Upper lobe of left lung (tissue), 6 donors: ENCODE results near the gene B3GLCT. TPM values are rescaled to one million over a fixed set of nuclear protein-coding genes. Genes with fewer than 3 reads are reported as not detected.

Experiments
- ATAC-seq, 2 donors: fragments of 200-7000 bp; cut with Tn5 transposase; one replicate each; pipeline ENCODE4 v1.9.1; 2022; ENCODE audit warnings: mild to moderate bottlenecking in 2 of 2, moderate library complexity in 2 of 2; ENCODE audit not compliant: low FRiP score in 2 of 2
- DNase-seq, 2 donors: peaks; one replicate each; pipeline ENCODE4 v3.0.0-alpha.2; 2019 to 2020
- H3K27ac ChIP-seq, 4 donors: fragments of 200-600 bp; sonication (generic); one replicate each; pipeline ENCODE4 v1.5.1; 2016 to 2019
- H3K27me3 ChIP-seq, 4 donors: fragments of 200-600 bp; sonication (generic); one replicate each; pipeline ENCODE4 v1.5.1; 2017 to 2019
- H3K36me3 ChIP-seq, 4 donors: fragments of 200-600 bp; sonication (generic); one replicate each; pipeline ENCODE4 v1.5.1; 2016 to 2019
- H3K4me1 ChIP-seq, 4 donors: fragments of 200-600 bp; sonication (generic); one replicate each; pipeline ENCODE4 v1.5.1; 2018 to 2019
- H3K4me3 ChIP-seq, 4 donors: fragments of 200-600 bp; sonication (generic); one replicate each; pipeline ENCODE4 v1.5.1; 2017 to 2019; ENCODE audit warnings: mild to moderate bottlenecking in 2 of 4, moderate library complexity in 1 of 4
- H3K9me3 ChIP-seq, 4 donors: fragments of 200-600 bp; sonication (generic); one replicate each; pipeline ENCODE4 v1.5.1; 2018 to 2019
- CTCF ChIP-seq, 6 experiments: fragments of 450-650 bp in 4 of 6; fragments of 200-600 bp in 2 of 6; sonication (generic) in 2 of 6; IDR thresholded peaks; one replicate each; pipeline ENCODE4 v1.5.1; 2016 to 2019; ENCODE audit warnings: antibody characterized with exemption in 6 of 6
- EP300 ChIP-seq, 4 donors: sonication (generic); formaldehyde crosslinking; IDR thresholded peaks; one replicate each; pipeline ENCODE4 v1.5.1; 2017; ENCODE audit warnings: antibody characterized with exemption in 4 of 4, control low read depth in 2 of 4
- POLR2A ChIP-seq, 4 donors: fragments of 450-650 bp; IDR thresholded peaks; one replicate each; pipeline ENCODE4 v1.5.1; 2016 to 2017; ENCODE audit warnings: antibody characterized with exemption in 4 of 4, mild to moderate bottlenecking in 2 of 4
- POLR2AphosphoS5 ChIP-seq, 2 donors: sonication (generic); formaldehyde crosslinking; IDR thresholded peaks; one replicate each; pipeline ENCODE4 v1.5.1; 2017; ENCODE audit warnings: antibody characterized with exemption in 2 of 2
- WGBS, 2 donors: methylation state at CpG; one replicate each; pipeline ENCODE4 v1.1.5; 2017 to 2018; 5-methylcytosine and 5-hydroxymethylcytosine counted together
- total RNA-seq, 6 donors: library from RNA; depleted of rRNA in 4 of 6; stranded (reverse); fragments of >200 nt in 4 of 6; gene quantifications; one replicate each; pipeline versions ENCODE4 v1.1.0 to v1.2.1, GENCODE V29; 2016 to 2021
- donor health status: DM: no; HTN: no; CAD: no; lungs with moderate emphysema.
- donor health status: DM: no; HTN: yes; CAD: no; lungs with severe emphysema.

Gene B3GLCT
- total RNA-seq, 6 donors from 2014 or later, result 1.0 to 8.2 (median 5.2) TPM

- no peak for ATAC-seq
- Histone ChIP-seq H3K36me3 (no peaks in the 10 kb centered on the region), H3K4me1 (no peaks in the 10 kb centered on the region), H3K27me3 (no peaks in the 10 kb centered on the region), H3K4me3 (no peak overlapping the region), H3K27ac (no peak overlapping the region), H3K9me3 (peaks cover 0 to 34% (median 26%) of the 10 kb centered on the region in 4 donors)
- TF ChIP-seq POLR2A (IDR thresholded peaks at IDR 0.05) (no peak), POLR2AphosphoS5 (IDR thresholded peaks at IDR 0.05) (no peak), EP300 (IDR thresholded peaks at IDR 0.05) (no peak), CTCF (IDR thresholded peaks at IDR 0.05) (no peak)
- WGBS, 2 donors, result 10 to 53% methylated on average over 2 to 3 of the region's 3 CpGs
- DNase-seq, result no peak
These were observed 111.0 kb downstream of the B3GLCT start for GRCh38 chr13:31310786-31311185.

GRCh38 chr13:31311921-31312320 lies 112.1 kb downstream of the B3GLCT start:
- H3K9me3 ChIP-seq, result peaks cover 0 to 38% (median 30%) of the 10 kb centered on the region in 4 donors
- no peak overlapping the region for H3K27ac ChIP-seq
- no peaks in the 10 kb centered on the region for H3K27me3 ChIP-seq
- no peaks in the 10 kb centered on the region for H3K4me1 ChIP-seq
- DNase-seq (no peak), ATAC-seq (no peak)
- 57 to 69% methylated on average over 2 of the region's 2 CpGs for WGBS, 2 donors
- H3K36me3 ChIP-seq, result no peaks in the 10 kb centered on the region
- no peak overlapping the region for H3K4me3 ChIP-seq
- TF ChIP-seq EP300 (IDR thresholded peaks at IDR 0.05) (no peak), POLR2A (IDR thresholded peaks at IDR 0.05) (no peak), POLR2AphosphoS5 (IDR thresholded peaks at IDR 0.05) (no peak), CTCF (IDR thresholded peaks at IDR 0.05) (no peak)

GRCh38 chr13:31314961-31315360 lies 115.2 kb downstream of the B3GLCT start:
- TF ChIP-seq POLR2AphosphoS5 (IDR thresholded peaks at IDR 0.05) (no peak), POLR2A (IDR thresholded peaks at IDR 0.05) (no peak), CTCF (IDR thresholded peaks at IDR 0.05) (no peak), EP300 (IDR thresholded peaks at IDR 0.05) (no peak)
- Histone ChIP-seq H3K9me3 (peaks cover 0 to 35% (median 27%) of the 10 kb centered on the region in 4 donors), H3K27me3 (no peaks in the 10 kb centered on the region), H3K27ac (no peak overlapping the region), H3K36me3 (peaks cover 0 to 5% (median 0%) of the 10 kb centered on the region in 4 donors), H3K4me3 (no peak overlapping the region), H3K4me1 (no peaks in the 10 kb centered on the region)
- WGBS, 2 donors, result 88 to 97% methylated on average over 2 of the region's 2 CpGs
- ATAC-seq (no peak), DNase-seq (no peak)

GRCh38 chr13:31320946-31321345 lies 121.2 kb downstream of the B3GLCT start:
- WGBS, 2 donors, result 94 to 98% methylated on average over 4 of the region's 4 CpGs
- Histone ChIP-seq H3K27me3 (no peaks in the 10 kb centered on the region), H3K36me3 (peaks cover 0 to 12% (median 0%) of the 10 kb centered on the region in 4 donors), H3K4me3 (no peak overlapping the region), H3K27ac (no peak overlapping the region), H3K9me3 (peaks cover 0 to 5% (median 2%) of the 10 kb centered on the region in 4 donors), H3K4me1 (no peaks in the 10 kb centered on the region)
- ATAC-seq (no peak), DNase-seq (no peak)
- TF ChIP-seq POLR2A (IDR thresholded peaks at IDR 0.05), result no peak
- TF ChIP-seq CTCF (IDR thresholded peaks at IDR 0.05), result no peak
- no peak for TF ChIP-seq EP300 (IDR thresholded peaks at IDR 0.05)
- no peak for TF ChIP-seq POLR2AphosphoS5 (IDR thresholded peaks at IDR 0.05)

GRCh38 chr13:31321457-31321856 lies 121.7 kb downstream of the B3GLCT start:
- Histone ChIP-seq H3K27me3 (no peaks in the 10 kb centered on the region), H3K36me3 (peaks cover 0 to 12% (median 0%) of the 10 kb centered on the region in 4 donors)
- WGBS, 2 donors, result 96 to 100% methylated on average over 3 of the region's 3 CpGs

More at GRCh38 chr13:31321457-31321856, 121.7 kb downstream of the B3GLCT start:
- Histone ChIP-seq H3K9me3 (peaks cover 0 to 1% (median 0%) of the 10 kb centered on the region in 4 donors), H3K4me3 (no peak overlapping the region), H3K27ac (no peak overlapping the region), H3K4me1 (no peaks in the 10 kb centered on the region)
- TF ChIP-seq EP300 (IDR thresholded peaks at IDR 0.05) (no peak), POLR2A (IDR thresholded peaks at IDR 0.05) (no peak), POLR2AphosphoS5 (IDR thresholded peaks at IDR 0.05) (no peak), CTCF (IDR thresholded peaks at IDR 0.05) (no peak)
- DNase-seq, result no peak
- no peak for ATAC-seq
